ENCODE measurements around the gene MBNL1. TPM values are rescaled to one million over a fixed set of nuclear protein-coding genes. Genes with fewer than 3 reads are reported as not detected.

The MBNL1 gene
- total and polyA plus RNA-seq, 2 of the 13 experiments (the other 11 are each of a cell fraction or from before 2014, with no cell fraction given): 27.1 to 55.4 TPM

GRCh38 chr3:152314677-152315353, 46.1 kb downstream of the MBNL1 start (continued):
- TF ChIP-seq ZSCAN5A (CRISPR knock-in tag; IDR thresholded peaks at IDR 0.05; ENCODE audit: borderline replicate concordance) (no peak), SOX13 (IDR thresholded peaks at IDR 0.05) (no peak), SOX13 (CRISPR knock-in tag; conservative IDR thresholded peaks at IDR 0.05 in 1 of 2, IDR thresholded peaks at IDR 0.05 in 1 of 2) (peak in 1 of 2 experiments; percentile 70; a peak in 2 of 4 replicates), PAF1 (CRISPR knock-in tag; IDR thresholded peaks at IDR 0.05) (no peak), NFYC (CRISPR knock-in tag; IDR thresholded peaks at IDR 0.05) (no peak), ZNF782 (CRISPR knock-in tag; IDR thresholded peaks at IDR 0.05; ENCODE audit: borderline replicate concordance) (no peak), MIXL1 (CRISPR knock-in tag; IDR thresholded peaks at IDR 0.05) (peak; percentile 40; the same call in 1 of the 2 replicates), ZNF552 (CRISPR knock-in tag; IDR thresholded peaks at IDR 0.05; ENCODE audit: borderline replicate concordance) (no peak), ZHX1 (CRISPR knock-in tag; IDR thresholded peaks at IDR 0.05; ENCODE audit: low read depth) (no peak), MAZ (IDR thresholded peaks at IDR 0.05; ENCODE audit: borderline replicate concordance, low read depth, low read length) (no peak), MAZ (CRISPR knock-in tag; IDR thresholded peaks at IDR 0.05; ENCODE audit: low read depth) (no peak), ZNF572 (CRISPR knock-in tag; IDR thresholded peaks at IDR 0.05) (no peak), ZBTB34 (CRISPR knock-in tag; IDR thresholded peaks at IDR 0.05) (no peak), TCF7 (IDR thresholded peaks at IDR 0.05; ENCODE audit: low read depth) (0 out of 2 replicates have a peak, but pooled peaks have one; percentile 22), SOX5 (CRISPR knock-in tag; IDR thresholded peaks at IDR 0.05; ENCODE audit: borderline replicate concordance) (peak; percentile 62; the same call in 1 of the 2 replicates), GMEB2 (CRISPR knock-in tag; IDR thresholded peaks at IDR 0.05; ENCODE audit: low read depth) (no peak), GATAD2A (CRISPR knock-in tag; IDR thresholded peaks at IDR 0.05) (0 out of 2 replicates have a peak, but pooled peaks have one; percentile 10), KAT2B (IDR thresholded peaks at IDR 0.05; ENCODE audit: borderline replicate concordance, low read depth, low read length) (peak; percentile 92), ZNF501 (CRISPR knock-in tag; IDR thresholded peaks at IDR 0.05) (no peak), CBFB (CRISPR knock-in tag; IDR thresholded peaks at IDR 0.05) (no peak), MAF1 (CRISPR knock-in tag; IDR thresholded peaks at IDR 0.05; ENCODE audit: borderline replicate concordance) (no peak), ZFY (CRISPR knock-in tag; IDR thresholded peaks at IDR 0.05) (no peak), ONECUT2 (CRISPR knock-in tag; IDR thresholded peaks at IDR 0.05) (peak; percentile 77), POLR2G (IDR thresholded peaks at IDR 0.05; ENCODE audit: low read depth, low read length) (no peak), ARNT2 (CRISPR knock-in tag; IDR thresholded peaks at IDR 0.05; ENCODE audit: low read depth) (no peak)
